NCI-H526 treated with DMSO at 0.1 percent for 48 hours (cell line): ENCODE data around the gene IMP3.

Source experiments
- DNase-seq: peaks from one replicate; lab custom pipeline; 2025; lab: John Stamatoyannopoulos, UW

Gene IMP3

DNA sequence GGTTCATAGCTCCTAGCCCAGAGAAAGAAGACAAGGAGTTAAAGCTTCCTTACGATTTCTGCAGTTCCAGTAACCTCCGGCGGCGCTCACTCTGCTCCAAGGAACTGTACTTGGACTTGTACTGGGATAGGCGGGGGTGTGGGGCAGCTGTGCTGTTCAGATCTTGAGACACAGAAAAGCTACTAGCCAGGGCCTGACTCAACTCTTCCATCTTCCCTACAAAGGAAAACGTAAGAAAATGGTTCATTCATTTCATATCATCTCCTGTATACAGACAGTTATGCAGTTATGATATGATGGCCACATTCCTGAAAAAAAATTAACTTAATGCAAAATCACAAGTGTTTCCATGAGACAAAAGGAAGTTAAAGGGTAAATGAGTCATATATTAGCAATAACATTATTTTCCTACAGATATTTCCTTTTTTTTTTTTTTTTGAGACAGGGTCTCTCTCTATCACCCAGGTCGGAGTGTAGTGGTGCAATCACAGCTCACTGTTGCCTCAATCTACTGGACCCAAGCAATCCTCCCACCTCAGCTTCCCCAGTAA lies 19.1 kb downstream of the IMP3 start:
- no peak for DNase-seq

DNA sequence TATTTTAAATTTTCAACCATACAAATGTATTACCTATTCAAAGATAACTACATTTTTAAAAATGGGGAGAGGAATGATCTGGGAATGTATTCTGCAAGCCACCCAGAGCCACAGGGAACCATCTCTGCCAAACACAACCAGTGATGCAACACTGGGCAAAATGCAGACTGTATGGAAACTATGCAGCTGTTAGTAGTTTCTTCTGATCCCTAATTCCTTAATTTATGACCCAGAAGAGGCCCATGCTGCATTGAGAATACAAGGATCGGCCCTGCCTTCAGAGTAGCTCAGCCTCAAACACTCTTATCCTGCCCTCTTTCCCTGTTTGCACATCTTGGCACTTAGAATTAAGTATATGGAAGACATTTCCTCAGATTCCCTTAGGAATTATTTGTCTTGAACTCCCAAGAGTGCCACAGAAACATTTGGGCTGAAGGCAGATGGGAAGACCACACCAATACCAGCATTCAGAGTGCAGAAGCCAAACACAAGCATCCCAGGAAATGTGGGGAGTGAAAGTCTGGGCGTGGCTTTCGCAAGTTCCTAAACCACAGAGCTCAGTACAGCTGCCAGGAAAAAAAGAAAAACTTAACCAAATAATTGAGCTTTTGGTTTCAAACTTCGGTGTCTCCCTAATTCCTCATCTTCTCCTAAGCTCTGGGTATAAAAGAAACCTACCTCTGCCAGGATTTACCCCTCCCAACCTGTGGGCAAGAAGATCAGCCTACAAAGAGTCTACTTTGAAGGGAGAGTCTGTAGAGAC lies 19.8 kb downstream of the IMP3 start:
- no peak for DNase-seq

DNA sequence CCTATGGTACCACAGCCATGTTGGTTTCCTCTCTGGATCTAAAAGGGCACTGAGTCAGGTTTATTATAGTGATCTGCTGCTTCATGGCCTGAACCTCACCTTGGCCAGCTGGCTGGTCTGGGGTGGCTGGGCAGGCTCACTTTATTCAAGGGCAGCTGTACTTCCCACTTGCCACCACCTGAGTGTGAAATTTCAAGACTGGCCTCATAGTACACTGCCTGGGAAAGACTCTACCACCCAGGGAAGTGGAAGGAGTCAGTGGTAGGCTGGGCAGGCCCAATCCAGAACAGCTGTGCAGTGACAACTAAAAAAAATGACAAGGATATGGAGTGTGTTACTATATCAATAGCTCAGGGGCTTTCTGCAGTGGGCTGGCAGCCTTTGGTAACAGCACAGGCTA lies 23.3 kb downstream of the IMP3 start:
- DNase-seq, result no peak

DNA sequence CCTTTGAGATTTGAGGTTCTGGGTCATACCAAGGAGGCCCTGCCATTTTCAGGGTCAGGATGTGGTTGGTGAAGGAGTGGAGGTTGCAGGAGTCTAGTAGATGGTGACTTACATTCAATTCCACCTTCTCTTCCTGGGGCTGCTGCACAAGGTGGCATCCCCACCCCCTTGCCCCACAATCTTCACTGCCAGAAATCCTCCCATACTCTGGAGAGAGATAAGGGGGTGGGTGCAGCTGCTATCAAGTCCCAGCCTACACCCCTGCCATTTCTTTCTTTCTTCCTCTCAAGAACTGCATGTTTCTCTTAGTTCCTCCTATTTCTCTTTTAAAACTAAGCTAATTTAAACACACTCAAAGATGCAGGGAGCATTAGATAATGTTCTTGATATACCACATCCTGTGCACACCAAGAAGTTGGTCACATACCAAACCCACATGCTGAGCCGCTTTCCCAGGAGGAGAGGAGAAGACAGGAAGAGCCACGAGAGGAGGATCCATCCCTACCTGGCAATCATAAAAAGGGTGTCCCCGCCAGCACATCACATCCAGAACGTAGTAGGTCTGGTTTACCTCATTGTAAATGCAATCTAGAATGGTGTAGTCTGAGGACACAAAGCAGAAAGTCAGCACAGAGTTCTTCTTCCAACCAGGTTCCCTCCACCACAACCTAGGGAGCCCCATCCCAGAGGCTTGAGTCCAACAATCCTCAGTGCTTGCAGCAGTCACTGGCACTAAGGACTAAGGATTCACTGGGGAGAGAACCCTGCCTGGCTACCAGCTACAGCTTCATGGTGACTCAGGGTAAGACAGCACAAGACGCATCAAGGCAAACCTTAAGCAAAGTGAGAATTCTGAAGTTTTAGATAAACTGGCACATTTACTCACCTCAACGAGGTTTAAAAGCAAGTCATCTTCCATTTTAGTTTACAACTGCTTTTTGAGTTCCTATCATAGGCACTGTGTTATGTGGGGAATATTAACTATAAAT lies 33.0 kb downstream of the IMP3 start:
- DNase-seq, result no peak

DNA sequence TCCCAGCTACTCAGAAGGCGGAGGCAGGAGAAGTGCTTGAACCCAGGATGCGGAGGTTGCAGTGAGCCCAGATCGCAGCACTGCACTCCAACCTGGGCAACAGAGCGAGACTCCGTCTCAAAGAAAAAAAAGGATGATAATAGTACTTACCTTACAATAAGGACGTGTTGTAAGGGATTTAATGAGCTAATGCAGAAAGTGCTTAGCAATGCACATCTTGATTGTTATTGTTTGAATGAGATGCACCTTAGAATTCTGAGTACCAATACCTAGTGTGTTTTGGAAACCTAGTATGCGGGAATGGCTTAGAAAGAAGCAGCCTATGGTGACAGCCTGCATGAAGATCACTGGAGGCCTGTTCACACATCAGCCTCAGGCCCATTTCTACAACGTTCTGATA lies 34.0 kb downstream of the IMP3 start:
- DNase-seq, result no peak

DNA sequence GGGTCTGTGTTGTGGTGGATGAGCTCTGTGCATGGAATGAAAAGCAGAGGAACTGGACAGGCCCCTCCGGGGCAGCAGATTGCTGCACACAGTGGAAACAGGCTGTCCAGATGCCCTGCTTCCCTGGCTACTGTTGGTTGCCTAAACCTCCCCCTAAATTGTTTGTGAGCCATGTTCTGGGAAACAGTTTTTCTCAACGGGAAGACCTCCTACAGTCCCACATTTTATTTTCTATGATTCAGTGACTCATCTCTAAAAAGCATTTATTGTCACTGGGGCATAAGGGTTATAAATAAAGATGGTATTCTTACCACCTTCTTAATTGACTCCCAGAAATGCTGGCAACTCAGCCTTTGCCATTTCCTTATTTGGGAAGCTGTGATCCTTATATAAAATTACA lies 40.6 kb downstream of the IMP3 start:
- no peak for DNase-seq

DNA sequence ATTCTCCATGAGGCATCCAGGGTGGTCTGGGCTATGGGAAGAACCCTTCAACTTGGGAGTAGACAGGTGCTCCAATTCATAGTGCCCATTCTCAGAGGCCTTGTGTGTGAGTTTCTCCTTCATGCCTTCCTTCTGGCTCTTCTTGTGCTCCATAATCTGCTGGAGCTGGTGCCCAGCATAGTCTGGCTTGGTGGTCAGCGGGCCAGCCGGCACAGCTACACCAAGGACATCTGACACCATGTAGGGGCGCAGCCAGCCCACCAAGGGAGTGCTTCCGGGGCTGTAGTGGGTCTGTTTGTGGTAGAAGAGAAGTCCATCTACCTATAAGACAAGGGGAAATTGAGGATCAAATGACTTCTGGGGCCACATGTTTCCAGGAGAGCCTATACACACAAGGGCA lies 41.7 kb downstream of the IMP3 start:
- DNase-seq, result no peak

DNA sequence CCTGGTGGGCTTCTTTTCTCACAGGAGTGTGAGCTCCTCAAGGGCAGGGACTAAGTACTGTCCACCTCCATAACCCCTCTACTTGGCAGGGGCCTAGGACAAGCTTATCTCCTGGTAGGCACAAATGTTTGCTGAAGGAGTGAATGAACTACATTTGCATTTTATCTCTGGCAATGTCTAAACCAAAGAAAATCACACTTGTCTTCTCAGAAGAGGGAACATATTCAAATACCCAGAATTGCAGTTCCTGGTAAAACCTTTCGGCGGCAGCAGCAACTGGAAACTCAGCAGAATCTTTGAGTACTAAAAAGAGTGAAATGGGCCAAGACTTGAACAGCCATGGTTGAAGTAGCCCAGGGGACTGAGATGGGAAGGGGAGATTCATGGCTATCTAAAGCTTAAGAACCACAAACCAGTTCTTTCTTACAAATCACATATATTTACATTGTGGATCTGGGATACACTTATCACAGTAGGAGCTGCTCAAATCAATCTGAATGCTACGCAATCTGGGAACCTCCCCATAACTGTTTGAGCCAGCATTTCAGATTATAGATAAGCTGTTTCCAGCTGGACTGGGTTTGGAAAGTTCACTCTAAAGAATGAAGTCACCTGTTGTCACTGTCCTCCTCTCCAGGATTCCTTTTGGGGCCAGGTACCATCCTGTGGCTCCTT lies 42.2 kb downstream of the IMP3 start:
- no peak for DNase-seq

DNA sequence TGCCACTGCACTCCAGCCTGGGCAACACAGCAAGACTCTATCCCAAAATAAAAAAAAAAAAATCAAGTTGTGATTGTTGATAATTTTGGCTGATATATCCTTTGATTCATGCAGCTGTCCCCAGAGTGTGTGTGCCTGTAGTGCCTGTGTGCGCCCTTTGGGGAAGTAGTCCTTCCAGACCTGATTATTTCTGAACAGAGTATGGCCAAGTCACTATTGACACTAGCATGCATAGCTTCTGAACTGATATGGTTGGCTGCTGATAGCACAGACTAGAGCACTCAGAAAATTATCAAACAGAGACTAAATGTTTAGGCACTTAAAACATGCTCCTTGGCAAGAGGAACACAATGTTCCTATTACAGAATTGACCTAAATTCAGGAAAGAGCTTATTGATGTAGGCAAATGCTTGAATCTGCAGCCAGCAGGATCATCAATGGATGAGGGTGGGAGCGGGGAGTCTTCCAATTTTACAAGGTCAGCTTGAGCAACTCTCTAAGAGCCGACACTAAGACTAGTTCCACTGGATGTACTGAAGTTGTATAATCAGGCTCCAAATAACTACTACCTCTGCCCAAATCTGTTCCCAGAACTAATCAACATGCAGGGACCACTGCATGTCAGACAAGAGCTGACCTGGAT lies 43.2 kb downstream of the IMP3 start:
- DNase-seq, result no peak

DNA sequence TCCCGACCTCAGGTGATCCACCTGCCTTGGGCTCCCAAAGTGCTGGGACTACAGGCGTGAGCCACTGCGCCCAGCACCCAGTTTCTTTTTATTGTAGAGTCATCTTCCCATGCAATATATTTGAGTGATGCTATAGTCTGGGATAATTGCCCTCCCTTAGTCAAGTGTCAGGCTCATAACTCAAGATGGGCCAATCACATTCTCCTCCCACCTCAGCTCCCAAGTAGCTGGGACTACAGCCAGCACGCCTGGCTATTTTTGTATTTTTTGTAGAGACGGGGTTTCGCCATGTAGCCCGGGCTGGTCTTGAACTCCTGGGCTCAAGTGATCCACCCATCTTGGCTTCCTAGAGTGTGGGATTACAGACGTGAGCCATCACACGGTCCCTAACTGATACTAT lies 45.7 kb downstream of the IMP3 start:
- no peak for DNase-seq

DNA sequence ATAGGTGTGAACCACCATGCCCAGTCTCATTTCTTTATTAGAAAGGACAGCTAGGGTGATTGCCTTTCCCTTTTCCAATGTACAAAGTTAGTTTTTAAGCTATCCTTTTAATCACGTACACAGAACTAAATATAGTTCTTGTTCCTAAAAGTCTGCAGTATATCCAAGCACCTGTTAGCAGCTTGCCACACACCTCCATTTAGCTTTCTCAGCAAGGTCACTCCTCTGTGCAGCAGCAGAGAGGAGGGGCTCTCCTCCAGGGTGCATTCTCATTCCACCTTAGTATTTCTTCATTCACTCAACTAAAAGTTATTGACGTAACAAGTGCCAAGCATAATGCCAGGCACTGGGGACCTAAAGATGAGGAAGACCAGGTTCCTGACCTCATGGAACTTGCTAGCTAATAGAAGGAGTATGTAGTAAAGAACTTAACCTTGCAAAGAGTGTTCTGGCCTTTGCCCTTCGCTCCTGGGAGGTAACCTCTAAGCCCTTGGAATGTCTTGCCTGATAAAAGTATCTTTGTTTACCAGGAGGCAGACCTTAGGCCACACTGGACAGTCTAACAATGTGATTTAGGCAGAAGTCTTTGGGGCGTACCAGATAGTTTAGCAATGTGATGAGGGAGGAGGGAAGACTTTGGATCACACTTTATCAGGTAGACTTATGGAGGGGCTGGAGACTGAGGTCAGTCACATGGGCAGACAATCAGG lies 48.2 kb downstream of the IMP3 start:
- DNase-seq, result no peak

DNA sequence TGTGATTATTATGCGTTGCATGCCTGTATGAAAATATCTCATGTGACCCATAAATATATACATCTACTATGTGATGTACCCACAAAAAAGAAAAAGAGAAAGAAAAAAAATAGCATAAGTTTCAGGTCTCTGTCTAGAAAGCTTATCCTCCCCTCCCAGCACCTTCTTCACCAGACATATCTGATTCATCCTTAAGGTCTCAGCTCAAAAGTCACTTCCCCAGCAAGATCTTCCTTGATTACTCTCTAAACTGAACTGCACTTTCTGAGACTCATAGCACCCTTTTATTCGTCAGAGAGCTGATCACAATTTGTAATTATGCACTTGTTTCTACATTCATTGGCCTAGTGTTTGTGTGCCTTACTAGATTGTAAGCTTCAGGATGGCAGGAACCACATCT lies 49.8 kb downstream of the IMP3 start:
- no peak for DNase-seq
